Brain microvascular endothelial cell (primary cell): ENCODE data around the gene RPS6KB1.
"Not testable (repeated sequence)": the region's sequence is repeated elsewhere in the genome, so short reads cannot be mapped to it uniquely, and the experiment has no call there.

ENCODE experiments used
- DNase-seq: peaks from one replicate; pipeline ENCODE4 v3.0.0-alpha.2; 2020
- H3K27ac ChIP-seq: fragments of 250-450 bp; sonication (Bioruptor Pico); 2 replicates; pipeline ENCODE4 v1.5.1; 2020; ENCODE audit warnings: mild to moderate bottlenecking, moderate library complexity
- H3K27me3 ChIP-seq: fragments of 250-450 bp; sonication (Bioruptor Pico); replicated peaks from 2 replicates; pipeline ENCODE4 v1.5.1; 2020; ENCODE audit warnings: mild to moderate bottlenecking
- H3K36me3 ChIP-seq: fragments of 250-450 bp; sonication (Bioruptor Pico); replicated peaks from 2 replicates; pipeline ENCODE4 v1.5.1; 2020; ENCODE audit warnings: mild to moderate bottlenecking
- H3K4me3 ChIP-seq: 2 replicates; pipeline ENCODE4 v1.5.1; 2011; ENCODE audit warnings: low read depth, mild to moderate bottlenecking, control low read depth, low read length, moderate library complexity
- CTCF ChIP-seq: IDR thresholded peaks from 2 replicates; pipeline ENCODE4 v1.5.1; 2011; ENCODE audit warnings: low read depth, mild to moderate bottlenecking, moderate library complexity, low read length, control low read depth, inconsistent platforms; ENCODE audit errors: missing control alignments
- in situ Hi-C: cut with HindIII; loops from 2 replicates; pipeline ENCODE4 v1.10.0; 2017; ENCODE audit warnings: low sequenced_read_pairs, low pct_ligation_motif_present

Gene RPS6KB1

GRCh38 chr17:59914274-59914854 is 21.4 kb downstream of the RPS6KB1 start:
- DNase-seq: no peak
- H3K27ac ChIP-seq: no peak overlapping the region
- in situ Hi-C loops: no loop called here
- no peaks in the 10 kb centered on the region for H3K27me3 ChIP-seq
- no peak overlapping the region for H3K4me3 ChIP-seq
- peak; percentile 47 for TF ChIP-seq CTCF
- peaks cover 27% of the 10 kb centered on the region for H3K36me3 ChIP-seq

GRCh38 chr17:59916446-59916845 is 23.5 kb downstream of the RPS6KB1 start:
- TF ChIP-seq CTCF: no peak
- no peaks in the 10 kb centered on the region for H3K27me3 ChIP-seq
- no peak for DNase-seq
- peaks cover 27% of the 10 kb centered on the region for H3K36me3 ChIP-seq
- in situ Hi-C loops: no loop called here
- no peak overlapping the region for H3K27ac ChIP-seq
- no peak overlapping the region for H3K4me3 ChIP-seq

- H3K27ac ChIP-seq, H3K27me3 ChIP-seq, H3K4me3 ChIP-seq, in situ Hi-C loops, DNase-seq: not testable (repeated sequence)
- peaks cover 18% of the 10 kb centered on the region for H3K36me3 ChIP-seq
Observed at GRCh38 chr17:59920637-59921036, 27.7 kb downstream of the RPS6KB1 start.

- not testable (repeated sequence) for DNase-seq, H3K4me3 ChIP-seq, H3K27ac ChIP-seq, H3K27me3 ChIP-seq
- peaks cover 21% of the 10 kb centered on the region for H3K36me3 ChIP-seq
- in situ Hi-C loops: loop anchor here (25.0 kb wide), 1 partner anchor 132 kb away; no protein-coding TSS in a partner anchor
Observed at GRCh38 chr17:59930121-59930520, 37.2 kb downstream of the RPS6KB1 start.

- DNase-seq: peak; percentile 29
- H3K27me3 ChIP-seq, H3K27ac ChIP-seq, H3K4me3 ChIP-seq: not testable (repeated sequence)
- in situ Hi-C loops: loop anchor here (25.0 kb wide), 1 partner anchor 132 kb away; no protein-coding TSS in a partner anchor
- peaks cover 25% of the 10 kb centered on the region for H3K36me3 ChIP-seq
Observed at GRCh38 chr17:59930768-59931167, 37.8 kb downstream of the RPS6KB1 start.

- H3K27ac ChIP-seq, H3K4me3 ChIP-seq, H3K27me3 ChIP-seq, DNase-seq: not testable (repeated sequence)
- in situ Hi-C loops: loop anchor here (25.0 kb wide), 1 partner anchor 129 kb away; no protein-coding TSS in a partner anchor
- H3K36me3 ChIP-seq: peaks cover 37% of the 10 kb centered on the region
Observed at GRCh38 chr17:59933317-59933716, 40.4 kb downstream of the RPS6KB1 start.

GRCh38 chr17:59940697-59941096 is 47.8 kb downstream of the RPS6KB1 start:
- in situ Hi-C loops: loop anchor here (25.0 kb wide), 1 partner anchor 122 kb away; no protein-coding TSS in a partner anchor
- not testable (repeated sequence) for H3K4me3 ChIP-seq, DNase-seq, H3K27ac ChIP-seq, H3K27me3 ChIP-seq
- peaks cover 28% of the 10 kb centered on the region for H3K36me3 ChIP-seq

- in situ Hi-C loops: loop anchor here (25.0 kb wide), 1 partner anchor 121 kb away; no protein-coding TSS in a partner anchor
- H3K27ac ChIP-seq: no peak overlapping the region
- no peak overlapping the region for H3K4me3 ChIP-seq
- no peaks in the 10 kb centered on the region for H3K27me3 ChIP-seq
- no peak for DNase-seq
- TF ChIP-seq CTCF: no peak
- H3K36me3 ChIP-seq: peaks cover 26% of the 10 kb centered on the region
Observed at GRCh38 chr17:59941131-59941530, 48.2 kb downstream of the RPS6KB1 start.

GRCh38 chr17:59946433-59946832 is 53.5 kb downstream of the RPS6KB1 start:
- in situ Hi-C loops: loop anchor here (25.0 kb wide), 1 partner anchor 116 kb away; no protein-coding TSS in a partner anchor
- H3K36me3 ChIP-seq: peaks cover 23% of the 10 kb centered on the region
- H3K27ac ChIP-seq, H3K4me3 ChIP-seq, H3K27me3 ChIP-seq, DNase-seq: not testable (repeated sequence)

GRCh38 chr17:59947310-59947709 is 54.4 kb downstream of the RPS6KB1 start:
- H3K27me3 ChIP-seq, H3K27ac ChIP-seq, DNase-seq, H3K4me3 ChIP-seq: not testable (repeated sequence)
- in situ Hi-C loops: loop anchor here (25.0 kb wide), 1 partner anchor 115 kb away; no protein-coding TSS in a partner anchor
- H3K36me3 ChIP-seq: peaks cover 18% of the 10 kb centered on the region
